GM18868 (cell line): ENCODE measurements around the gene ZAR1L.

Experiments used
- ATAC-seq: cut with Tn5 transposase; IDR thresholded peaks from one replicate; pipeline ENCODE4 v1.9.1; 2021; ENCODE audit warnings: mild to moderate bottlenecking, moderate library complexity; ENCODE audit not compliant: unreplicated experiment

The ZAR1L gene

DNA sequence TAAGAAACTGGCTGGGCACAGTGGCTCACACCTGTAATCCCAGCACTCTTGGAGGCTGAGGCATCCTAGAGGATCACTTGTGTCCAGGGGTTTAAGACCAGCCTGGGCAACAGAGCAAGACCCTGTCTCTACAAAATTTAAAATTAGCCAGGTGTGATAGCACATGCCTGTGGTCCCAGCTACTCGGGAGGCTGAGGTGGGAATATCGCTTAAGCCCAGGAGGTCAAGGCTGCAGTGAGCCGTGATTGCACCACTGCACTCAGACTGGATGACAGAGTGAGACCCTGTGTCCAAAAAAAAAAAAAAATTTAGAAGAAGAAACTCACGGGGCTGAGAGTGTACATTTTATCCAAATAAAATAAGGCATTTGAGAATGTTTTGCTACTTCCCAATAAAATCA lies 58.9 kb downstream of the ZAR1L start:
- no peak for ATAC-seq

DNA sequence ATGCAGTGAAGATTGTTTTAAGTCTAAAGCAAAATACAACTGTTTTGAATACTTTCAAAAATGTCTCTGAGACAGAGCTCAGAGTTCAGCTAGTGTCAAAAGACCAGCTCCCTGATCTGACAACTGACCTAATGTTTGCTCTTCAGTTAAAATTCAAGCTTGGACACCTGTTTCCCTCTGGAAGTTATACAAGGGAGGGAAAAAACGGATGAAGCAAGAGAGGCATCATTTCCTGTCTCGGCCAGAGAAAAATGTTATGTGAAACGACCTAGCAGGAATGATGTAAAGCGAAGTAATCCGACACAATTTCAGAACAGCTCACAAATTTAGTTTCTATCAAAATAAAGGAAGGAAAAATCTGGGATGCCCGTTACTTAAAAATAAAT lies 59.4 kb downstream of the ZAR1L start:
- ATAC-seq = no peak

DNA sequence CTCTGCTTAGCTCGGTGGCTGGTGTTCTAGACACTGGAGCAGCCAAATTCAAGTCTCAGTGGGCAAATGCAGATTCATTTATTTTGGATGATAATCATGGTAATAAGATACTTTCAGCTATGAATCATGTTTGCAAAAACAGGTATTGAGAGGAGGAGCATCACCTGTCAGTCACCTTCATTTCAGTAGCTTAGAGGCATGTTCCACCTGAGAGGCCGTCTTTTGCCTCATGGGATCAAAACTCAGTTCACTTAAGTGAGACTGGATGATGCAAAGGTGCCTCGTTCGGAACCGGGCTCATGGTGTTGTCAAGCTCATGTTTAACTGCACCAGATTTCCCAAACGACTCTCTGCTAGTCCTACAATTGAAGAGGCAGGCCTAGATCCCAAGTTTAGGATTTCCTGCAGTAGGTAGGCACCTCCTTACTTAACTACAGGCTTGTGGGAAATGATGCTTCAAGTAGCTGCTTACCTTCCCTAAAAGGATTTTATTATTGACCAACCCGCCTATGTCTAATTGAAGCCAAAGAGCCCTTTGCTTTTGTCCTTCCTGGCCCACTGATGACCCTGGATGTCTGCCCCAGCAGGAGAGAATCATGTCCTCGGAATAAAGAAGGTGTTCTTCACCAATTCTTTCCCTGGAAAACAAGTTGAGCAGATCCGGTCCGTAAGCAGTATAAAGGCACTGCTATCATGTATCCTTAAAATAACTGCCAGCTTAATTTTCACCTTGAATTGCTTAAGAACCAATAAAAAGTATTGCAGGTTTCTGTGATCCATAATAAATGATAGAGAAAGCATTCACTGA lies 60.0 kb downstream of the ZAR1L start:
- no peak for ATAC-seq

DNA sequence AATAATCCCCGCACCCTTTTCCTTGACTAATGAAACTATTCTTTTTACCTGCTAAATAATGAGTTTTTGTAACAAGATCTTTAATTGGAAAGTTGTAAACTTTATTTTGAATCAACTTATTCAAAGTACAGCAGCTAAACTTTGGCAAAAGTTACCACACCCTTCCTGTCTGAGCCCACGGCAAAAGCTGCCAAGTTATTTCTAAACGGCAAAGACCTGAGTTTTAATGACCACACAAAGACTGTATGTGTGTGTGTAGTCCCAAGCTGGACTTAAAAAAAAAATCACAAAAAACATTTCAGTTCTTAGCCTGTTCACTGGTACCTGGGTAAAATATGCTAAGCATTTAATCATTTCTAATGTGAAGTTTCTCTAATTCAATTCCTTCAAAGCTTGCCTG lies 60.7 kb downstream of the ZAR1L start:
- no peak for ATAC-seq

- ATAC-seq = no peak
Observed at GRCh38 chr13:32253911-32254399, 61.2 kb downstream of the ZAR1L start.
